ENCODE results near the gene LMTK3.

Gene LMTK3, protein sequence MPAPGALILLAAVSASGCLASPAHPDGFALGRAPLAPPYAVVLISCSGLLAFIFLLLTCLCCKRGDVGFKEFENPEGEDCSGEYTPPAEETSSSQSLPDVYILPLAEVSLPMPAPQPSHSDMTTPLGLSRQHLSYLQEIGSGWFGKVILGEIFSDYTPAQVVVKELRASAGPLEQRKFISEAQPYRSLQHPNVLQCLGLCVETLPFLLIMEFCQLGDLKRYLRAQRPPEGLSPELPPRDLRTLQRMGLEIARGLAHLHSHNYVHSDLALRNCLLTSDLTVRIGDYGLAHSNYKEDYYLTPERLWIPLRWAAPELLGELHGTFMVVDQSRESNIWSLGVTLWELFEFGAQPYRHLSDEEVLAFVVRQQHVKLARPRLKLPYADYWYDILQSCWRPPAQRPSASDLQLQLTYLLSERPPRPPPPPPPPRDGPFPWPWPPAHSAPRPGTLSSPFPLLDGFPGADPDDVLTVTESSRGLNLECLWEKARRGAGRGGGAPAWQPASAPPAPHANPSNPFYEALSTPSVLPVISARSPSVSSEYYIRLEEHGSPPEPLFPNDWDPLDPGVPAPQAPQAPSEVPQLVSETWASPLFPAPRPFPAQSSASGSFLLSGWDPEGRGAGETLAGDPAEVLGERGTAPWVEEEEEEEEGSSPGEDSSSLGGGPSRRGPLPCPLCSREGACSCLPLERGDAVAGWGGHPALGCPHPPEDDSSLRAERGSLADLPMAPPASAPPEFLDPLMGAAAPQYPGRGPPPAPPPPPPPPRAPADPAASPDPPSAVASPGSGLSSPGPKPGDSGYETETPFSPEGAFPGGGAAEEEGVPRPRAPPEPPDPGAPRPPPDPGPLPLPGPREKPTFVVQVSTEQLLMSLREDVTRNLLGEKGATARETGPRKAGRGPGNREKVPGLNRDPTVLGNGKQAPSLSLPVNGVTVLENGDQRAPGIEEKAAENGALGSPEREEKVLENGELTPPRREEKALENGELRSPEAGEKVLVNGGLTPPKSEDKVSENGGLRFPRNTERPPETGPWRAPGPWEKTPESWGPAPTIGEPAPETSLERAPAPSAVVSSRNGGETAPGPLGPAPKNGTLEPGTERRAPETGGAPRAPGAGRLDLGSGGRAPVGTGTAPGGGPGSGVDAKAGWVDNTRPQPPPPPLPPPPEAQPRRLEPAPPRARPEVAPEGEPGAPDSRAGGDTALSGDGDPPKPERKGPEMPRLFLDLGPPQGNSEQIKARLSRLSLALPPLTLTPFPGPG (N-terminal part only)

DNA sequence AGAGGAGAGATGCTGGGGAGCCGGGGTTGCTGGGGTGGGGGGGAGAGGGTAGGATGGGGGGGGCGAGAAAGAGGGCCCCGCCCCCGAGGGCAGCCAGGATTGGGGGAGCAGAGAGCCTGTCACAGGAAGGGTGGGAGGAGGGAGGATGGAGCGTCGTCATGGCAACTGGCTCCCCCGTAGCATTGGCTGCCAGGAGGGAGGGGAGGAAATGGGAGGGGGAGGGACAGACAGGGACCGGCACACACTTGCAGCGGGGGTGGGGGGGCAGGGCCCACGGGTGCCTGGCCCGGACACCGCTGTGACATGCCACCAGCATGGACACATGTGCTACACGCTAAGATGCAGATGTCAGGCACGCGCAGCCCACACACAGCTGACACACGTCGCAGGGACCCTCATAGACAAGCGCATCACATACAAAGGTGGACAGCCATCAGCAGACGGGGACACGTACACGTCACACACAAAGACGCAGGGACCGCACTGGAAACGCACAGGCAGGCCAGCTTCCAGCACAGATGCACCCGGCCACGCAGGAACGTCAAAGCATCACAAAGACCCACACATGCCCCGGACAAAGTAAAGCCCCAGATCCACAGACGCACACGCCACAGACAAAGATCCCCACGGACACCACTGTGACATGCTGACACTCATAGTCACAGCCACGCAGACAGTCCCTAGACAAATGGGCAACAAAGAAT is at the start of gene LMTK3:
TSS of gene LMTK3 (minus strand) at position 36 of the 704 bp plus-strand sequence. CDS start 259 bp downstream, outside the sequence.
- DNase-seq (ENCODE audit: low spot score) = no peak

DNA sequence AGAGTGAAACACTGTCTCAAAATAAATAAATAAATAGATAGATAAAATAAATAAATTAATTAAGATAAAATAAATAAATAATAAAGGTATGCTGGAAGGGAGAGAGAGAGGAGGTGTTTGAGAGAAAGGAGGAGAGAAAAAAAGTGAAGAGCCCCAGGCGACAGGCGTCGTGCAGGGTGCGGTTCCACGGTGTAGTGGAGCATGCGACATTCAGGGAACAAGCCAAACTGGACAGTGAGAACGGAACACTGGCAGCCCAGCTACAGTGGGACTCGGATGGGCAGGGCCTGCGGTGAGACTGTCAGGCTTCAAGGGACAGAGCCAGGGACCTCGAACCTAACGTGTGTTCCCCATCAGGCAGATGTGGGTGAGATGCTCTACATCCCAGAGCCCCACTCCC is 49.8 kb upstream of the LMTK3 start:
- no peak for DNase-seq (ENCODE audit: low spot score)

DNA sequence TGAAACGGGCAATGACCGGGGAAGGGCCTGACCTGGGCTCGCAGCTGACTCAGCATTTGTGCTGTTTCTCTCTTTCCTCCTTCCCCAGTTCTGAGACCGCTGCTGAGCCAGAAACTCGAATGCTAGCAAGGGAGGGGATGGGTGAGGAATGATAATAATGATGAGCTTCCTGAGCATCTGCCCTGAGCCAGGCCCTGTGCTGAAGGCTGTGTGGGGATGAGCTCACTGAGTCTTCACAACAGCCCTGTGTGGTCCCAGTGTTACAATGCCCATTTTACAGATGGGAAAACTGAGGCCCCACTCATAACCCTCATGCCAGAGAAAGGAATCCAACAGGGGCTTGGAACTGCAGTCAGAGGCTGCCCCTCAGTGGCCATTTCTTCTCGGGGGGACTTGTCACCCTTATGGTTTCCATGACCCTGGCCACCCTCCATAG is 48.5 kb upstream of the LMTK3 start:
- no peak for DNase-seq (ENCODE audit: low spot score)

DNA sequence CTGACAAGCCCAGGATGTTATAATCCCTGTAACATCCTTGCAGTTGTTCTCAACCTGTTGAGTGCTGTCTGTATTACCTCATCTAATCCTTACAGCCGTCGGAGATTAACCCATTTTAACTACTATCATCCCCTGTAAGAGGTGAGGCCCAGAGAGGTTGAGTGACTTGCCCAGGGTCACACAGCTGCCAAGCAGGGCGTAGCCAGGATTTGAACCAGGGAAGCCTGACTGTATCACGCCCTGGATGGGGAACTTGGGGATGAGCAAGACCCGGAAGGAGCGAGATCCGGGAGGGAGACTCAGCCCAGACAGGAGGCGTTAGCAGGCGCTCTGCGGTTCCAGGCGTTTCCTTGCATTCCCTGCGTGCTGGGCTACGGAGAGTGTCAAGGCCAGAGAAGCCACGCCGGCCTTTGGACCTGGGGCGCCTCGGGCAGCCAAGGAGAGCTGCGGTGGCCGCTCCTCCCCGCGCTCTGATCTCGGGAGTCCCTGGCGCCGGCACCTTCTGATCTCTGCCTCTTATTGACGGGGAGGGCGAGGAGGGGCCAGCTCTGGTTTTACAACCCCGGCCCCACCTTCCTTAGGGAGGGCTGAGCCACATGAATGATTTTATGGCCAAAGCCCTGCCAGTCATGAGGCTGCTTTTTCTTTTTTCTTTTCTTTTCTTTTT is 46.5 kb upstream of the LMTK3 start:
- DNase-seq (ENCODE audit: low spot score) = no peak

DNA sequence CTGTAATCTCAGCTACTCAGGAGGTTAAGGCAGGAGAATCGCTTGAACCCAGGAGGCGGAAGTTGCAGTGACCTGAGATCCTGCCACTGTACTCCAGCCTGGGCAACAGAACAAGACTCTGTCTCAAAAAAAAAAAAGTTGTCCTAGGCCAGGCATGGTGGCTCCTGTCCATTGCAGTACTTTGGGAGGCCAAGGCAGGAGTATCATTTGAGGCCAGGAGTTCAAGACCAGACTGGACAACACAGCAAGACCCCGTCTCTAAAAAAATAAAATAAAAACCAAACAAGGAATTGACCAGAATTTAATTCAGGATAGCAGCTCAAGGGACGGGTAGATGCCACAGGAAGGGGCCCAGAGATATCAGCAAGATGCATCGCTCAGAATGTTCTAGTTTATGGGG is 45.2 kb upstream of the LMTK3 start:
- DNase-seq (ENCODE audit: low spot score) = no peak

DNA sequence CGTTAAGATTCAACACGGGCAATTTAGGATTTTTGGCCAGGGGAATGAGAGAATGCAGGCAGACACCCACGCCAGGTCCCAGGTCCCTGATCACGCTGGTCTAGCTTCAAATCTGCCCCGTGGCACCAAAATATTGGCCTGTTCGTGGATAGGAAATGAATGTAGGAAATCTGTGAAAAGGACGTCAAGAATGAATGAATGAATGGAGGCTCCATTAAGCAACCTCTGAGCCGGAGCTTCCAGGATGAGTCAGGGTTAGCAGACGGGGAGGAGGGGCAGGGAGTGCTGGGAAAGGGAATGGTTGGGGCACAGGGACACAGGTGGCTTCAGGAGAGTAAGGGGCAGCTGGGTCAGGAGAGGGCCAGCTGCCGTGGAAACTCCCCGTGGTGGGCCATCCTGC is 44.5 kb upstream of the LMTK3 start:
- DNase-seq (ENCODE audit: low spot score) = no peak

DNA sequence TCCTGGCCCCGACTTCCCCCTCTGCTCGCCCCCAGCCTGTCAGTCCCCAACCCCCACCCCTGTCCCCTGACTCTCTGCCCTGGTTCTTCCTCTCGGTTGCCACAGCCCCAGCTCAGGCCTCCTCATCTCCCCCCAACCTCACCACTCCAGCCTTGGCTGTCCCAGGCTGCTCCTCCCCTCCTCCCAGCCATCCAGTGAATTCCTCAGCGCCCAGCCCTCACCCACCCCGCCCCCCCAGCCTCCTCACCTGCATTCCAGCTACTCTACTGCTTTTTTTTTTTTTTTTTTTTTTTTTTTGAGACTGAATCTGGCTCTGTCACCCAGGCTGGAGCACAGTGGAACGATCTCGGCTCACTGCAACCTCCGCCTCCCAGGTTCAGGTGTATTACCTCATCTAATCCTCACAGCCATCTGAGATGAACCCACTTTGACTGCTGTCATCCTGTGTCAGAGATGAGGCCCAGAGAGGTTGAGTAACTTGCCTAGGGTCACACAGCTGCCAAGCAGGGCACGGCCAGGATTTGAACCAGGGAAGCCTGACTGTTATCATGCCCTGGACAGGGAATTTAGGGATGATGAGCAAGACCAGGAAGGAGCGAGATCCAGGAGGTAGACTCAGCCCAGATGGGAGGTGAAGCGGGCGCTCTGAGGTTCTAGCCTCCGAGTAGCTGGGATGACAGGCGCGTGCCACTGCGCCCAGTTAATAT is 42.9 kb upstream of the LMTK3 start:
- no peak for DNase-seq (ENCODE audit: low spot score)

DNA sequence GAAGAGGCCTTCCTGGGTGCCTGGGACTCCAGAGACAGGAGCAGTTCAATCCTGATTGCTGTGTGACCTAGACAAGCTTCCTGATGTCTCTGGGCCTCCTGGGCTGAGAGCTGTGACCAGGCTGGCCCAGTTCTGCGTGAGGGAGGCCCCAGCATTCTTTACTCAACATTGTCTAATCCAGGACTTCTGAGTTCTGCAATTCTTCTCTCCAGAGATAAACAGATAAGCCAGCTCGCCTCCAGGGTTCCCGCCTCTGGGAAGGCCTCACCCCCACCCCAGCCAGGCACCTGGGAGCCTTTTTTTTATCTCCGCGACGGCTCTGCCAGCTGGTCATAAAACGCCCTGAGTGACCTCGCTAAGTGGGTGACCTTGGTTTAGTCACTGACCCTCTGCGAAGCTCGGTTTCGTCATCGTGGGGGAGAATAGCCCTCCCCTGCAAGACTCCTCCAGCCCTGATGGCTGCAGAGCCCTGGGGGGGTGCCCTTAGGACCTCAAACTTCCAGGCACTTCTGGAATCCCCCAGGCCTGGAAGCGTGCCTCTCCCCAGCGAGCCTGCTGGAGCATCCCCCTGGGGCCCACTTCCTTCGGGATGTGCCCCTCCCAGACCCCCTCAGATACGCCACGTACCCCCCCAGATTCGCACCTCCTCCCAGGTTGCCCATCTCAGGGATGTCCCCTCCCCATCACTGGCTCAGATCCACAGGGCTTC is 42.2 kb upstream of the LMTK3 start:
- no peak for DNase-seq (ENCODE audit: low spot score)

DNA sequence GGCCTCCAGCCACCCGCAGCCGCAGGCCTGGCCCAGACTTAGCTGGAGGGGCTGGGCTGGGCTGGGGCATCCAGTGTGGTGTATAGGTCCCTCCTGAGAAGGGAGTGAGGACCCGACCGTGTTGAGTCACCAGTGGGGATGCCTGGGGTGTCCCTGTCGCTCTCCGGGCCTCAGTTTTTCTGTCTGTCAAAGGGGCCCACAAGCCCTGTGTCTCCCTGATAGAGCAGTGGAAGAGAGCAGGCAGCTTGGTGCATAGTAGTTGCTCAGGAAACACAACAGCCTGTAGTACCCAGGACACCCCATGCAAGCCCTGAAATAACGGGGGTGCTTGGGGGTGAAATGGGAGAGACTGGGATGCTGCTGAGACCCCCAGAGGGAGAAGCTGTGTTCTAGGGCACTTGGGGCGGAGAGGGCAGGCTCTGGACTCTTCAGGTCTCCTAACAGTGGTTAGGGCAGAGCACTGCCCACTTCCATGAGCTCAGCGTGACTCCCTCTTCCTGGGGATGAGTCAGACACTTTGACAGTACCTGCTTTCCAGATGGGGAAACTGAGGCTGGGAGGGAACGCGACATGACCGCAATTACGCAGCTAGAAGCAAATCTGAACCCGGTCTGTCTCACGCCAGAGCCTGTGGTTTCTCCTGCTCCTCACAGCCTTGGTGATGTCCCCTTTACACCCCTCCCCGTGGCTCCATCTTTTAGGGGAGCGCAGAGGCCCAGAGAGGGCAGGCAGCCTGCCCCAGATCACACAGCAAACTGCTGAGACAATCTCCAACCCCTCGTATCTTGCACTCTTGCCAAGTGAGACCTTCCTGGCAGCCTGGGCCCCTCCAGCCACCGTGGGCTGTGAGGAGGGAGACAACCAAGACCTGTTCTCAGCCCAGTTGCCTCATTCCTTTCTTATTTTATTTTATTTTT is 41.0 kb upstream of the LMTK3 start:
- no peak for DNase-seq (ENCODE audit: low spot score)

DNA sequence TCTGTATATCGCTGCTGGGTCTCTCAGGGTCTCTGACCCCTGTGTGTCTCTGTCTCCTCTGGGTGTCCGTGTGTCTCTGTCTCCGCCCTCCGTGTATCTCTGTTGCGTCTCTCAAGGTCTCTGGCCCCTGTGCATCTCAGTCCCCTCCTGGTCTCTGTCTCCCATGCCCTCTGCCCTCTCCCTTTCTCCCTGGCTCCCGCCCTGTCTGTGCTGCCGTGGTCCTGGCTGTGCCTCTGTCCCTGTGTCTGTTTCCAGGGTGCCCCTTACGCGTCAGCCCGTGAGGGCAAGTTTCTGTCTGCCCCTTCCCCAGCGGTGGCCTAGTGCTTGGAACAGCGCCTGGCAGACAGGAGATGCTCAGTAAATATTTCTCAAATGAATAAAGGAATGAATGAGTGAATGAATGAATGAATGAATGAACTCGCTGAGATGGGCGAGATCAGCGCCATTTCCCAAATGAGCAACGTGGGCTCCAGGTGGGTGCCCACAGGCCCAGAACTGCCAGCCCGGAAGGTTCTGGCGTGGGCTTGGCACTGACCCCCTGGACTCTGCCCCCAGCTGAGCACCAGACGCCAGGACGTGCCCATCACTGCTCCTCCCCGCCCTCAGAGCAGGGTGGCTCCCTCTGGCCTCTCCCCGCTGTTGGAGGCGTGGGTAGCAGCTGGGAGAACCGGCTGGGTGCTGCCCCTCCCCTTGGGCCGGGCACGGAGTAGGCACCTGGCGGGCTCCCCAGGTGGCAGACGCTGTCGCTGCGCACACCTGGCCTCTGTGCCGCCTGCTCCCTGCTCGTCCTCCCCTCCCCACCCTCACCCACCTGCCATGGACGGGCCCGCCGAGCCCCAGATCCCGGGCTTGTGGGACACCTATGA is 40.0 kb upstream of the LMTK3 start, which contains the start of gene SULT2B1:
TSS of gene SULT2B1 (plus strand) at position 736 of the 866 bp plus-strand sequence. CDS start at position 817, 81 bp downstream.
- DNase-seq (ENCODE audit: low spot score) = no peak

DNA sequence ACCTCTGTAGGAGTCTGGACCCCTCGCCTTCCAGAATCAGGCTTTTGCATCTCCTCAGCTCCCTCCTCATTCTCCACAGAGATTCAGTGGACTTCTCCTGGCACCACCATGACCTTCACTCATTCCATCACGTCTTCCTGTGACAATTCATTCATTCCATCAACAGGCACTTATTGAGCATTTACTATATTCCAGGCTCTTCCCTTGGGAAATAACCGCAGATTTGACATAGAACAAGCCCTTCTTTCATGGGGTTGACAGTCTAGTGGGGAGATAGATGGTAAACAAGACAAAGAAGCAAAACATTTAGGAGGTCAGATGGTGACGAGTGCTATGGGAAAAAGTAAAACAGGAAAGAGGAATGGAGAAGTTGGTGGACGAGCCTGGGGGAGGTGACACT is 37.7 kb upstream of the LMTK3 start:
- DNase-seq (ENCODE audit: low spot score) = no peak

DNA sequence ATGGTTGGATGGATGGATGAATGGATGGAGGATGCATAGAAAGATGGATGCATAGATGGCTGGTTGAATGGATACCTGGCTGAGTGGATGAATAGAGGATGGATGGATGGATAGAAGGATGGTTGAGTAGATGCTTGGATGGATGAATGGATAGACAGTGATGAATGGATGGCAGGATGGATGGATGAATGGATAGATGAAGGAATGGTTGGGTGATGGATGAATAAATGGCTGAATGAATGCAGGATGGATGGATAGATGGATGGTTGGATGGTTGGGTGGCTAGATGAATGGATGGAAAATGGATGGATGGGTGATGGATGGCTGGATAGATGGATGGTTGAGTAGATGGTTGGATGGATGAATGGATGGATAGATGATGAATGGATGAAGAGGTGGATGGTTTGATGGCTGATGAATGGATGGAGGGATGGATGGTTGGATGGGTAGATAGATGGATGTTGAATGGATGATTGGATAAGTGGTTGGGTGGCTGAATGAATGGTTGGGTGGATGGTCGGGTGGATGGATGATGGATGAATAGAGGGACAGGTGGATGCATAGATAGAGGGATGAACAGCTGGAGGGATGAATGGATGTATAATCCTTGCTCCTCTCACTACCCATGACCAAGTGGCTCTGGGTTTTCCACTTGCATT is 36.7 kb upstream of the LMTK3 start:
- DNase-seq (ENCODE audit: low spot score) = no peak

DNA sequence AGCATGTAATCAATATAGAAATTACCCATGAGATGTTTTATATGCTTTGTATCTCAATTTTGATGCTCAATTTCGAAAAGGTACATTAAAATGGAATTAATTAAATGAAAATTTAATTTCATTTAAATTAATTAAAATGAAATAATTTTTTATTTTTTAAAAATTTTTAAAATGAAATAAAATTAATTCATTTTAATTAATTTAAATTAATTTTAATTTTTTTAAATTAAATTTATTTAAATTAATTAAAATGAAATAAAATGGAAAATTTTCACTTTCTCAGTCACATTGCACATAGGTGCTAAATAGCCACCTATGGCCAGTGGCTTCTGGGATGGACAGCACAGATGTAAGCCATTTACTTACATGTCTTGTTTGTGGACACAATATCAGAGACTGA is 36.1 kb upstream of the LMTK3 start:
- no peak for DNase-seq (ENCODE audit: low spot score)

DNA sequence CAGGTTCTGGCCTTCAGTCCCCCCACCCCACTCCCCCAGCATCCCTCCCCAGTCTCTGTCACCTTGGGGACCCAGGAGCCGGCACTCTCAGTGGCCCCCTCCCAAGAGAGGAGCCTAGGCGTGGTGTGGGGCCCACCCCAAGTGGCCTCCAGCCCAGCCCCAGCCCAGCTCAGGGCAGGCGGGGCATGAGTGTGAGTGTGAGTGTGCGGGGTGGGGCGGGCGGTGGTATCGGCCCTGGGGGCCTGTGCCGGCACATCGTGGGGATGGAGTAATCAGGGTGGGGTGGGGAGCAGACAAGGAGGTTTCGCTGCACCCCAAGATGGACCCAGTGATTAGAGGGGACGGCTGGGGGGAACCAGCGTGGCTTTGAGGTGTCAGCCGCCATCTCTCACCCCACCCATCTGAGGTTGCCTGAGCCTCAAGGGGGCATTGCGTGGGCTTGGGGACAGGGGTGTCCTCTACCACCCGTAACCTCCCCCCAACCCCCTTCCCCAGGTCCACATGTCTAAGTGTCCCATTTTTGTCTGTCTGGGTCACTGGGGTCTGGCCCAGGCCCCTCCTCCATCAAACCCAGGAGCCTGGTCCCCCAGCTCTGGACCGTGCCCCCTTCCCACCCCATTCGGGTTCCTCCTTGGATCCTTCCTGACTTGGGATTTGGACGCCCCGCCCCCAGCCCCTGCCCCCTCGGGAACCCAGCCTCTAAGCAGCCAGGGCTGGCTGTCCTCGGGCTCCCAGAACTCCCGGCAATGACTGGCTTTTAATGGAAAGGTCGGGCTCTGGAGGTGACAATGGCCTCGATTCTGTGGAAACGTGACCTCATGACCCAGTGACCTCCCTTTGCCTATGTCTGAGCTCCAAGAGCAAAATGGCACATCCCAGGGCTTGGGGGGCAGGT is 33.5 kb upstream of the LMTK3 start:
- DNase-seq (ENCODE audit: low spot score) = no peak

DNA sequence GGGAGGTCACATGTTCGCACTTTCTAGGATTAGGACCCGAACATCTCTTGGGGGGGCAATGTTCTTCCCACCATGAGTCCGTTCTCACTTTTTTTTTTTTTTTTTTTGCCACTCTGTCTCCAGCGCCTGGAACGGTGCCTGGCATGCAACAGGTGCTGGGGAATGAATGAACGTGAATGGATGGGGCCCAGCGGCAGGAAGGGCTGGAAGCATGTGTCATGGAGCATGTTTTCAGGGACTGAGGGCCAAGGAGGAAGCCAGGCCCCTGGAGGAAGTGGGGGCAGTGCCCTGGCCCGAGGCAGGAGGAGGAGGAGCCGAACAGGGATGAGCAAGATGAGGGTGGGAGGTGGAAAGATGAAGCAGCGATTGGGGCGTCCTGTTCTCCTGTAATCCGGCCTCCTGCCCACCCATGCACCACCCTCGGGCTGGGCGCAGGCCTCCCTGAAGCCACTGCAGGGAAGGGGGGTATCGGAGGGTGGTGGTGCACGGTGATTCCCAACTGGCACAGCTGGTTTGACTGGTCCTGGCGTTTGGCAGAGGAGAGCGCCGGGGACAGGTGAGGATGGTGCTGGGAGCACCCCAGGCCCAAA is 31.6 kb upstream of the LMTK3 start:
- DNase-seq (ENCODE audit: low spot score) = no peak

DNA sequence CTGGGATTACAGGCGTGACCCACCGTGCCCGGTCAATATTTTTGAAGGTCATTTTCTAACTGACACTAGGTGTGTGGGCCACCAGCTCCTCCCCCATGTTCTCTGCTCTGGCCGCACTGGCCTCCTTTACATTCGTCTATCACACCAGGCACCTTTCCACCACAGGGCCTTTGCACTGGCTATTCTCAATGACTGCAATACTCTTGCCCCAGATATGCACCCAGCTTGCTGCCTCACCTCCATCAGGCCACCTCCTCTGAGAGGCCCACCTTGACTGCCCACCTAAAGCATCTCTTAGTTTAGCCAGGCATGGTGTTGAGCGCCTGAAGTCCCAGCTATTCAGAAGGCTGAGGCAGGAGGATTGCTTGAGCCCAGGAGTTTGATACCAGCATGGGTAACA is 30.2 kb upstream of the LMTK3 start:
- no peak for DNase-seq (ENCODE audit: low spot score)

Data from hematopoietic multipotent progenitor cell treated with erythropoietin and hydrocortisone succinate and interleukin-3 and kit ligand, for 15 days (in vitro differentiated cells).